SU-DHL-6 (cell line): Measurements from ENCODE around the gene APOF.

Experiments
- EZH2phosphoT487 ChIP-seq: fragments of 200-600 bp; sonication (generic), shearing (Covaris generic); conservative IDR thresholded peaks from 2 replicates; pipeline ENCODE4 v1.6.1; 2018; ENCODE audit warnings: mild to moderate bottlenecking, antibody characterized with exemption, low read length, moderate library complexity, mixed read lengths
- TF ChIP-seq, protein P1 (sequence below): fragments of 200-600 bp; sonication (generic); IDR thresholded peaks from one replicate; pipeline ENCODE4 v1.5.1; 2017; ENCODE audit warnings: antibody characterized with exemption, mild to moderate bottlenecking, low read length, moderate library complexity; ENCODE audit not compliant: insufficient read depth, poor library complexity, severe bottlenecking

DNA sequence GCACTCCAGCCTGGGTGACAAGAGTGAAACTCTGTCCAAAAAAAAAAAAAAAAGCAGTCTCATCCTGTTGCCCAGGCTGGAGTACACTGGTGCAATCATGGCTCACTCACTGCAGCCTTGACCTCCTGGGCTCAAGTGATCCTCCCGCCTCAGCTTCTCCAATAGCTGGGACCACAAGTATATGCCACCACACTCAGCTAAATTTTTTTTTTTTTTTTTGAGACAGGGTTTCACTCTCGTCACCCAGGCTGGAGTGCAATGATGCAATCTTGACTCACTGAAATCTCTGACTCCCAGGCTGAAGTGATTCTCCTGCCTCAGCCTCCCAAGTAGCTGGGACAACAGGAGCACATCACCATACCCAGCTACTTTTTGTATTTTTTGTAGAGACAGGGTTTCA is 41.6 kb downstream of the APOF start:
- TF ChIP-seq, protein P1, sequence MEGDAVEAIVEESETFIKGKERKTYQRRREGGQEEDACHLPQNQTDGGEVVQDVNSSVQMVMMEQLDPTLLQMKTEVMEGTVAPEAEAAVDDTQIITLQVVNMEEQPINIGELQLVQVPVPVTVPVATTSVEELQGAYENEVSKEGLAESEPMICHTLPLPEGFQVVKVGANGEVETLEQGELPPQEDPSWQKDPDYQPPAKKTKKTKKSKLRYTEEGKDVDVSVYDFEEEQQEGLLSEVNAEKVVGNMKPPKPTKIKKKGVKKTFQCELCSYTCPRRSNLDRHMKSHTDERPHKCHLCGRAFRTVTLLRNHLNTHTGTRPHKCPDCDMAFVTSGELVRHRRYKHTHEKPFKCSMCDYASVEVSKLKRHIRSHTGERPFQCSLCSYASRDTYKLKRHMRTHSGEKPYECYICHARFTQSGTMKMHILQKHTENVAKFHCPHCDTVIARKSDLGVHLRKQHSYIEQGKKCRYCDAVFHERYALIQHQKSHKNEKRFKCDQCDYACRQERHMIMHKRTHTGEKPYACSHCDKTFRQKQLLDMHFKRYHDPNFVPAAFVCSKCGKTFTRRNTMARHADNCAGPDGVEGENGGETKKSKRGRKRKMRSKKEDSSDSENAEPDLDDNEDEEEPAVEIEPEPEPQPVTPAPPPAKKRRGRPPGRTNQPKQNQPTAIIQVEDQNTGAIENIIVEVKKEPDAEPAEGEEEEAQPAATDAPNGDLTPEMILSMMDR: no peak
- no peak for TF ChIP-seq EZH2phosphoT487
